Embryonic facial prominence (tissue), 1 donor: ENCODE results near the gene RAB23.
"Not testable (repeated sequence)": the region's sequence is repeated elsewhere in the genome, so short reads cannot be mapped to it uniquely, and the experiment has no call there.

Experiments used
- DNase-seq: peaks from one replicate; pipeline ENCODE4 v3.0.0-alpha.2; 2016; ENCODE audit errors: extremely low spot score

The RAB23 gene

DNA sequence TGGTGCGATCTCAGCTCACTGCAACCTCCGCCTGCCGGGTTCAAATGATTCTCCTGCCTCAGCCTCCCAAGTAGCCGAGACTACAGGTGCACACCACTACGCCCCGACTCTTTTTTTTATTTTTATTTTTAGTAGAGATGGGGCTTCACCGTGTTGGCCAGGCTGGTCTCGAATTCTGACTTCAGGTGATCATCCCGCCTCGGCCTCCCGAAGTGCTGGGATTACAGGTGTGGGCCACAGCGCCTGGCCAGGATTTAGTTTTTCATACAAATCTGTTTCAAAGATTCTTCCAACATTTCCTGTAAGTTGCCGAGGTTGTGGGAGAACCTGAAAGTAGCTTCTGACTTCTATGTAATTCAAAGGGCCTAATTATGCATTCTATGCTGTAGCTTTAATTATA lies 21.4 kb upstream of the RAB23 start:
- DNase-seq: not testable (repeated sequence)

DNA sequence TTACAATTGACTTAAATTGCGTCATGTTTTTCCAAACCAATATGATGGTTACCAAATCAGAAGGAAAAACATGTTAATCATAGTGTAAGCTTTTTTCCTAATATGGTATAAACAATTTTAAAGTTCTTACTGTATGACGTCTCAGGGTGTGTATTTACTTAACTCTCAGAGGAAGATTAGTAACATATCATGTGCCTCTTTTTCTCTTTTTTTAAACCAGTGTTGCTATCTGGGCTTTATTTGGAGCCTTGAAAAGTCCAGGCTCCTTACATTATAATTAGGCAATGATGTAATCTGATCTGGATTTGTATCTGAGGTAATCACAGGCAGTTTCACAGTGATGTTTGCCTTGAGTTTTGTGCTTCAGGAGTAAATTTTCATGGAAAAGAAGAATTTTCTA lies 20.4 kb upstream of the RAB23 start:
- DNase-seq: no peak

DNA sequence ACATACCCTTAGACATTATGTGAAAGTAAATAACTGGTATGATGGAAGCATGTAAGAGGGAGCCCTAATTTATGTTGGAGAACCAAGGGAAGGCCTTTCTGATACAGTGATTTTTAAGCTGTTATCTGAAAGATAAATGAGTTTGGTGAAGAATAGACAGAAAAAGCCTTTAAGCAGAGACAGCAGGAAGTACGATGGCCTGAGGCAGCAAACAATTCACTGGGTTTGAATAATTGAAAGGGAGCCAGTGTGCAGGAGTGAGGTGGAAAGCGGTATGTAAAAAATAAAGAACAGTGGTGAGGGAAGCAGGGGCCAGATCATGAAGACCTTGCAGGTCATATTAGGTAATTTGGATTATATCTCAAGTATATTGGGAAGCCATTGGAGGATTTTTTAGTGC lies 4.1 kb upstream of the RAB23 start:
- no peak for DNase-seq

DNA sequence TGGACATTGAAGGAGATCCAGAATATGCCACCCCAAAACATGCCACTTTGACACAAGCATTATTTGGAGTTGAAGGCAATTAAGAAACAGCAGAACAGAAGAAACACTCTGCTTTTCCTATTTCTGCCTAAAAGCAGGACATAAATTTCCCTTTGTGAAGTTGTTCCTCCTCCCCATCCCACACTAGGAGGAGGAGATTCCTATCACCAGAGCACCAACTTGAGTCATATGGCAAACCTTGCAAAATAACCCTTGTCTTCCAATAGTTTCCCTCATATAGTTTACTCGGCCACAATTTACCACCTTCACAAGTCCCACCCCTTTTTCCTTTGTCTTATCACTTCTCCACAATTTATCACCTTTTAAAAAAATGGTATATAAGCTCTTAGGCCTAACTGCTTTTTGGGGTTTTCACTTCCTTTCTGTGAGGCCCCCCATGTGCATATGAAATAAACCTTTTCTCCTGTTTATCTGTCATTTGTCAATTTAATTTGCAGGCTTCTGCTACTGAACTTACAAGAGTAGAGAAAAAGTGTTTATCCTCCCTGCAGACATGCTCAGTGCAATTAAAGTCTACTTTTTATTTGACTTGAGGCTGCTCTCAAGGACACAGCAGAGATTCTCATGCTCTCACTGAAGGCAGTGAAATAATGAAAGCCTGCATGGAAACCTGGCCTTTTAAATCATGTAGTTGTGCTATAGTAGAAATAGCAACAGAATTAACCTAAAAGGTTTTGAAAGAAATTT lies 2.8 kb upstream of the RAB23 start:
- DNase-seq: no peak

DNA sequence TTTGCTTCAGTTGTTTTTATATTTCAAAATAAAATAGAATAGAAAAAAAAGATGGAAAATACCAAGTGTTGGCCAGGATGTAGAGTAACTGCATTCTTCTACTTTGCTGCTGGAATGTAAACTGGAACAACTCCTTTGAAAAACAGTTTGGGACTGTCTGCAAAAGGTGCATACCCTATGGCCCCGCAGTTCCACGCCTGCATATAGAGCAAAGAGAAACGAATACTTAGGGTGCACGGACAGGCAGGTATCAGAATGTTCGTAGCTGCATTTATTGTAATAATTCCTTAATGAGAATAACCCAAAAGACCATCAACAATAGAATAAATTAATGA lies 603 bp upstream of the RAB23 start:
- DNase-seq: no peak

DNA sequence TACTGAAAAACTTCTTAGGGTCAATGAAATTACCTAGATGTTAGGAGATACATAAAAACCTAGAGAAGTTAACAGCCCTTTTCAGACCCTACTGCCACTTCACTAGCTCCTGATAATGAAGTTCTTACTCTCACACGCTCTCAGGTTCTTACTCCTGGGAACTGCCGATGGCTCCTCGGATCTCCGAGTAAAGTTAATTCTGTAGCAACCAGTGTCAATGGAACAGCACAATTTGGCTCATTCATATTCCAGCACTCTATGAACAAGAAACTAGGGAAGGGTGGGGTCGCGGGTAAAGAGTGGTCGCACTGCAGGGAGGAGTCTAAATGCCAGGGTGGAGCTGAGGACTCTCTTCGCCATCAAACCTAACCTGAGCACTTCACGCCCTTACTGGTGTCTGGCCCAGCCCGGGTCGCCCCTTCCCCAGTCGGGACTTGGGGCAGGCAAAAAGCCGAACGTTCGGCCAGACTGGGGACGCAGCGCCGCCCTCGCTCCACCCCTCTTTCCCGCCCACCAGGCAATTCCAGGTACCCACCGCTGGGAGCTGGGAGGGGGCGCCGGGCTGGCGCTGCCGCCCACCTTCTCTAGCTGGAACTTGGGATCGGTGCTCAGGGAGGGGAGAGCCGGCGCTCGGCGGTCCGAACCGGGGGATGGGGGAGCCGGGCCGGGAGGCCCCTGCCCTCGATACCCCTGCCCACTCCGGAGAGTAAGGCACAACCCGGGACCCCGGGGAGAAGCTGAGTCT lies 744 bp downstream of the RAB23 start:
- DNase-seq: peak; percentile 21

DNA sequence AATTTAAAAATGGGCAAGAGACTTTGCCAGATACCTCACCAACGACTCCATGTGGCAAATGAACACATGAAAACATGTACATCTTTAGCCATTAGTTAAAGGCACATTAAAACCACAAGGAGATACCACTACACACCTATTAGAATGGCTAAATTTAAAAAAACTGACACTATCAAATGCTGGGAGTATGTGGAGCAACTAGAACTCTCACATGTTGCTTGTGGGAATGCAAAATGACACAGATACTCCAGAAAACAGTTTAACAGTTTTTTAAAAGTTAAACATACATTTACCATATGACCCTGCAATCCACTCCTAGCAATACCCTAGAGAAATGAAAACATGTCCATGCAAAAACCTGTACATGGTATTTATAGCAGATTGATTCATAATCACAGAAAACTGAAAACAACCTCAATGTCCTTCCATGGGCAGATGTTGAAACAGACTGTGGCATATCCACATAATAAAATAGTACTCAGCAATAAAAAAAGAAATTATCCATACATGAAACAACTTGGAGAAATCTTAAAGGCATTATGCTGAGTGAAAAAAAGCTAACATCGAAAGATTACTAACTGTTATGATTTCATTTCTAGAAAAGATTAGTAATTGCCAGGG lies 1.9 kb downstream of the RAB23 start:
- no peak for DNase-seq

DNA sequence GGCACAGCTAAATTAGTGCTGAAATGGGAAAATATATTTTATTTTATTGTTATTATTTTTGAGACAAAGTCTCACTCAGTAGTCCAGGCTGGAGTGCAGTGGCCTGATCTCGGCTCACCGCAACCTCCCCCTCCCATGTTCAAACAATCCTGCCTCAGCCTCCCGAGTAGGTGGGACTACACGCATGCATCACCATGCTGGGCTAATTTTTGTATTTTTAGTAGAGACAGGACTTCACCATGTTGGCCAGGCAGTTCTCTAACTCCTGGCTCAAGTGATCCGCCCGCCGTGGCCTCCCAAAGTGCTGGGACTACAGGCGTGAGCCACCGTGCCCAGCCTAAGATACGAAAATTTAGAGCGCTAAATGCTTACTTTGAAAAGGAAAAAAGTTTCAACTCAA lies 4.8 kb downstream of the RAB23 start:
- DNase-seq: no peak

DNA sequence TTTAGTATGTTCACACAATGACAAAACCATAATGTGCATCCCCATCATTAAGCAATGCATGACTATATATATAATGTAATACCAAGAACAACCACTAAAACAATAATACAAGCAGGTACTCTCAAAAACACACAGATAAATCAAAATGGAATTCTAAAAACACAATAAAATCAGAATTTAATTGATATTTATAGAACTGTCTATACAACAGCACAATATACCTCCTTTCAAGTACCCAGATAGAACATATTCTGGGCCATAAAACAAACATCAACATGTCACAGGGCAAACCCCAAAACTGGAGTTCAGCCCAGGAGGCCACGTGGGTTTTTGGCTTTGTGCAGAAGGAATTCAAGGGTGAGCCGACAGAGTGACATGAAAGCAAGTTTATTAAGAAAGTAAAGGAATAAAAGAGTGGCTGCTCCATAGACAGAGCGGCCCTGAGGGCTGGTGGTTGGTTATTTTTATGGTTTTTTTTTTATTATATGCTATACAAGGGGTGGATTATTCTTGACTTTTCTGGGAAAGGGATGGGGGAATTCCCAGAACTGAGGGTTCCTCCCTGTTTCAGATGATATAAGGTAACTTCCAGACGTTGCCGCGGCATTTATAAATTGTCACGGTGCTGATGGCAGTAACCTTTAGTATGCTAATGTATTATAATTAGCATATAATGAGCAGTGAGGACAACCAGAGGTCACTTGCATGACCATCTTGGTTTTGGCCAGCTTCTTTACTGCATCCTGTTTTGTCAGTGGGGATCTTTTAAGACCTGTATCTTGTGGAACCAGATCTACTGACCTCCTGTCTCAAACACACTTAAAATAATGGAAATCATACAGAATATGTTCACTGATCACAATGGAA lies 5.6 kb downstream of the RAB23 start:
- no peak for DNase-seq

DNA sequence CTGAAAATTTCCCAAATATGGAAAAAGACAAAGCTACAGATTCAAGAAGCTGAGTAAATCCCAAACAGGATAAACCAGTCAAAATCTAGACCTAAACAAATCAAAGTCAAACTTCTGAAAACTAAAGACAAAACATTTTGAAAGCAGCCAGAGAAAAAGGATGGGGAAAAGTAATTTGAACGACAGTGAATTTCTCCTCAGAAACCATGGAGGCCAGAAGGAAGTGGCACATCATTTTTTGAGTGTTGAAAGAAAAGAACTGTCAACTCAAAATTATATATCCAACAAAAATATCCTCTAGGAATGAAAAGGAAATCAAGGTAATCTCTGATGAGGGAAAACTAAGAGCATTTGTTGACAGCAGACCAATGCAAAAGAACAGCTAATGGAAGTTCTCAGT lies 6.8 kb downstream of the RAB23 start:
- no peak for DNase-seq

DNA sequence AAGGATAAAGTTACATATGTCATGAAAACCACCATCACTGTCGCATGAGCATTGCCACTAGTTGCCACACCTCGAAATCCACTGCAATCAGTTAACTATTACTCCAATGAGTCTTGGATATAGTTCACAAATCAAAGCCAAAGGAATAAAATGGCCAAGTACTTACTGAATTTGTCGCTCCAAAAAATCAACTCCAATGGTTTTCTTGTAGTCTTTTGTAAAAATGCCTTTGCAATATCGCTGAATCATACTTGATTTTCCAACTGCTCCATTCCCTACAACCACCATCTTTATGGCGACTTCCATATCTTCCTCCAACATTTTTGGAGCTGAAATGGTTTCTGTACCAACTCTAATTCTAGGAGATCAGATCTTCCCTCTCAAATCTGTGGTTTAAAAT lies 12.0 kb downstream of the RAB23 start:
- DNase-seq: no peak

DNA sequence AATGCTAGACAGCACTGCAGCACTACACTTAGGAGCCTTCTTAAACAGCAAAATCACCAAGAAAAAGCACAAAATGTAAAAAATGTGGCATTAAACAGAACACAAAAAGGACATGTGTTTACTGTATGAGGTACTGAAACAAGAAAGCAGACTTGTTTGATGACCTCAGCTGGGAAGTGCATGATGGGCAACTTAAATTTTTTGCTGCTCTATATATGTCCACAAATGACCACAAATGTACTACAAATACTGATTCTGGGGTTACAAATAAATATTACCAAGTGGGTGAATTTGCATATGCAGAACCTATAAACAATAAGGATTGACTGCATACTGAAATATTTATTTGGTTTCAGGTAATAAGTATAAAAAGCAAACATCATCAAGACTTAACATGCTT lies 13.1 kb downstream of the RAB23 start:
- no peak for DNase-seq

DNA sequence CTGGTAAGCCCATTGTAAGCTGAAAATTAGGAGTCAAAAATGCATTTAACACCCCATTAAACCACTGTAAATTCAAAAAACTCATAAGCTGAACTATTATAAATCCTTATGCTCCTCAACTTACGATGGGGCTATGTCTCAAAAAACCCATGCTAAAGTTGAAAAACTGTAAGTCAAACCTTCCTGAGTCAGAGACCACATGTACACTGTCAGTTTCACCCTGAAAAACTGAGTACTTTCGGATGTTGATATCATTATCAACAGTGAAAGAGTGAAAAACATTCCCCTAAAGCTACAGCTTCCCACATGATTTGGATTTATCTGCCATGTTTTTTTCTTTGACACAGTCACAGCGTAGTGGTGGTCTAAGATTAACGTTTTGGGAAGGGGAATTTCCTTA lies 14.2 kb downstream of the RAB23 start:
- no peak for DNase-seq

DNA sequence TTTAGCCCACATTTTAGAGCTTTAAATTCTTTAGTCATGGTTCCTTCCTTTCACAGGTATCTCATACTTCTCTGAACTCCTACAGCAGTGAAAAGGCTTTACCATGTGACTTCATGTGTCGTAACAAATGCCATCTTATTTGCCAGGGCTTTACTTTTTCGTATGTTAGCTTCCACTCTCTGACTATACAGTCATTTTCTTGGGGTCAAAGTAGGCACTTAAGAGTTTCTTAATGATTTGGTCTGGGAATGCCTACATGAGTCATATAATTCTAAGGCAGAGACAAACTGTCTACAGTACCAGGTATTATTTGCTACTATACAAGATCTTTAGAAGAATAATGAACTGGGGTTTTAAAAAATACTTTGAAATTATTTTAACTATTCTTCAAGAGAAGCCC lies 15.0 kb downstream of the RAB23 start:
- DNase-seq: no peak

DNA sequence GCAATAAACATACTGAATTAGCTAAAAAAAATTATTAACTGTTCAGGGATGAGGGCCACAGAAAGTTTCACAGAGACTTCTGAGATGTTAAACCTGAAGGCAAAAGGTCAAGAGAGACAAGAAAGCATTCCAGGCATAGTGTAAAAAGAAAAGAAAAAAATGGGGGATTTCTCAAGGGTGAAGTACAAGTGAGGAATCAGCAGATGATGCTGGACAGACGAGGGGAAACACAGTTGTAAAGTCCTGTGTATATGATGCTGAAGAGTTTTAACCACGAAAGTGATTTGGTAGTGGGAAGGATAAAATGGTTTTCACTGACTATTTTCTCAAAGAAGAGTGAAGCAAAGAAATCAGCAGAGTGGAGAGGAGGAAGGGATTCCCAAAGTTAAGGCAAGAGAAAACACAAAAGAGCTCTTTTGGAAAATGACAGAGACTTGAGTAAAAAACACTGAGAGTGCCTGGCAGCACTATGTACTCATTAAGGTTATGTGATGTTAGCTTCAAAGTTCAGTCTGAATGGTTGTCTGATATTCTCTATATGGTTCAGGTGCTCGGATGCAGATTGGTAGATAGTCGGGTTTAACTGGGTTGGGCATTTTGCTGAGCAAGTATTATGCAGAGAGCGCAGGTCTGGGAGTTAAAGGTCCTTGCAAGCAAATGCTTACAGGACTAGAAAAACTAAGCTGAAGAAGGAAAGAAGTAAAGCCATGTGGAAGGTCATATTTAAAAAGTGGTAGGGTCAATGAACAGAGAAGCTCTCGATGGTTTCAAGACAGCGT lies 16.4 kb downstream of the RAB23 start:
- no peak for DNase-seq

DNA sequence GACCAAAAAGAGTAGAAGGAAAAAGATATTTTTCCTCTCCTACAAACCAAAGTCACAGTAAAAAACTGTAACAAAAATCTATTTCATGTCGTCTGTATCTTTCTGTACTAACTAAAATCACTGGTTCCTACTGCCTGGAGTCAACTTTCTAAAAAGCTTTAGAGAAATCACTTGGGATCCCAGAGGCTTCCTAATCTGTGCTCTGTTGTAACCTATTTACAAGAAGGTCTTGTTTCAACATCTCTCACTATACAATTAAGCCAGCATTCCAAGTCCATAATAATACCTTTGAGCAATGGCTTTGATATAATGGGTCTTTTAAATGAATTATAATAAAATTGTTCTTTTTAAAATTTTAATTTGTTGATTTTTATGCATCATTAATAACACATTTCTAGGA lies 20.4 kb downstream of the RAB23 start:
- DNase-seq: no peak

DNA sequence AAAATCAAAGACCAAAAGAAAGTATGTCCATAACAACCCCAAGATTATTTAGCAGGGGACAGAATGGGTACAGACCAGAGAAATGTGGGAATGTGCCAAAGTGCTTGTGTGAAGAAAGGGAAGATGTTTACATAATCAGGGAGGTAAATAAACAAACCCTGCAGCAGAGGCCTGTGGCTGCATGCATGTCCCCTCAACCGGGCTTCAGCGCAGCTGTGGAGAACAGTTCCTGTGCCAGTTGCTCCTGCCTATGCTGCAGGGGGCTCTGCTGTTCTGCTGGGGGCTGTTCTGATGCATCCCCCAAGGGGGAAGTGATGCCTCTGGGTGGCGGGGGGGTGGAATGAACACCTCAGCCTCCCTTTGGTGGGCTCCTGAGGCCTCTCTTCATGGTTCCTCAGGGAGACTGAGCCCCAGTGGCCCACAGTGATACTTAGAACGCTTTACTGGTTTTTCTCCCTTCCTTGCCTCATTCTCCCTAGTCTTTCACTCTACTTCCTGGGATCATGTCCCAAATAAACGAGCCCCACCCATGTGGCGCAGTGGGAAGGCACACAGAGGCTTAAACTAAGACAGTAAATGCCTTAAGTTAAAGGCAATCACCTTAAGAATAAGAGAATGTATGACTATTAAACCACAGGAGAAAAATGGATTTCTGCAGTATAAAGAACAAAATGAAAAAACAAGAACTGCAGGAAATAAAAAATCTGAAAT lies 23.0 kb downstream of the RAB23 start:
- DNase-seq: no peak

DNA sequence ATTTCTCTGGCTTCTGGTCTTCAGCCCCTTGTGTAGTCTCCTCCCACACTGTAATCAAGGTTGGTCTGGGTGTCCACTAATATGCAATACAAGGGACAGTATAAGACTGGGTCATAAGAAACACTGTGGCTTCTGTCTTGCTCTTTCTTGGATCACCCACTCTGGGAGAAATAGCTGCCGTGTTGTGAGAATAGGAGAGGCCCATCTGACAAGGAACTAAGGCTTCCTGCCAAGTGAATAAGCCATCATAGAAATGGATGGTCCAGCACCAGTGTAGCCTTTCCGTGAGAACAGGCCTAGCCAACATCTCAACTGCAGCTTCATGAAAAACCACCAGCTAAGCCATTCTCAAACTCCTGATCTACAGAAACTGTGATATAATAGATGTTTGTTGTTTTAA lies 26.6 kb downstream of the RAB23 start:
- DNase-seq: no peak

DNA sequence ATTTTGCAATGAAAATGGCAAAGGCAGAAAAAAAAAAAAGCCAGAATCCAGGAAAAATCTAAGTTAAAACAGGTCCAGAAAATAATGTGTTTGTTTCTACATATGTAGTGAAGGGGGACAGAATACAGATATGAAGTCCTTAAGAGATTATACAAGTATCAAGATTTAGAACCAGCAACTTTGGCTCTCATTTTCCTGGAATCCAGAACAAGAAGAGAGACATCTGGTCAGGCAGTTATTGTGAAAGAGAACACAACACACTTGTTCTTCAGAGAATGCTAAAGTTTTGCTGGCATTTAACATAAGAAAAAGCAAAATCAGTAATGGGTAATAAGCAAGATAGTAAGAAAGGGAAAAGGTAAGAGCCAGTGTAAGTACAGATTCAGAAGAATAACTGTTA lies 28.9 kb downstream of the RAB23 start:
- no peak for DNase-seq

DNA sequence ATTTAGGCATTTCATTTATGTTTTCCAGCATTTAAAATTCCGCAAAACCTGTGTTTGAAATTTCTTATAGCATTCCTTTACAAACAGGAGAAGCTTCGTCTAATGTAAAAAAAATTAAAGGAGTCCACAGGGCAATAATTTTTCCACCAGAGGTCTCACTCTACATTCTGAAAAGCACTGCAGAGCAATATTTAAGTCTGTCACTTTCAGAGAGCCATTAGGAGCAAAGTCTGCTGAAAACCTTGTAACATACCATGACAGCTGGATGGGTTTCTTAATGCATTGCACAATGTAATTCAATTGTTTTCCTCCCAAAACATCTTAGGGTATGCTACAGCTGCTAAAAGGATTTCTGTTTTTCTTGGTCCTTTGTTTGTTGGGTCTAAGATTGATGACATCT lies 32.0 kb downstream of the RAB23 start:
- DNase-seq: no peak

DNA sequence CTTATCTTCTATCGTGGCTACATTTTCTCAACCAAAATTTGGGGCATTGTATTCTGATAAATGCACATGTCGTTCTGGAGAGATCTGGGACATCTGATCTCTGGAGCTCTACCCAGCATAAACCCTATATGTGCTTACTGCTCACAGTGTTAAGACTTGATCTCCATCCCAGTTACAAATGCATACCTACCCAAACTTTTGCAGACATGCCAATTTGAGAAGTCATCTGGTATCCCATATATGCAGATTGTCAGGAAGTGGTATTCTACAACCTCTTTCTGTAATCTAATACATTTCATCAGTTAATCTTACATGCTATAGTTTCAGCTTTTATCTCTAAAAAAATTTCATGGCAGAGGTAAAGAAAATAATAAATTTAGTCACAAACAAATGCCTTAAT lies 38.8 kb downstream of the RAB23 start:
- no peak for DNase-seq
